GM19193 (cell line): ENCODE data around the gene CYSLTR2.

Experiments used
- POLR2A ChIP-seq: IDR thresholded peaks from 4 replicates; pipeline ENCODE4 v1.6.1; 2011; ENCODE audit not compliant: insufficient read depth, insufficient read length; ENCODE audit errors: extremely low read depth

Gene CYSLTR2

GRCh38 chr13:48741377-48741776 lies 87.6 kb downstream of the CYSLTR2 start:
- TF ChIP-seq POLR2A = no peak

DNA sequence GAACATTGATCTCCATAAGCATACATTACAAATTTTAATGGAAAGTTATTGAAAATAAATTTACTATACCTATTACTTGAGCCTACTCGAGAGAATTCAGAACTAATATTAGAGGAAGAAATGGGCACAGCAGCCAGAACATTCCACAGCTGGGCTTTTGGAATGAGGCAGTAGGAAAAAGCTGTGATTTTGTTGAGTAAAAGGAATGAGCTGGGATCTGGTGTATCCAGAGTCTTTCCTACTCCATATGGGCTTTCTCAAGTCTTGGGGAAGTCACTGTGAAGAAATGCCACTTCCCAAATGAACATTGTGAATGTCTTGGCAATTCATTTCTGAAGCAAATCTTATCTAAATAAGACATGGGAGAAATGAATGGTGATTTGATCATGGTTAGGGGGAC lies 93.1 kb downstream of the CYSLTR2 start:
- no peak for TF ChIP-seq POLR2A

- TF ChIP-seq POLR2A = no peak
Measured at GRCh38 chr13:48748681-48749080, 95.0 kb downstream of the CYSLTR2 start.

DNA sequence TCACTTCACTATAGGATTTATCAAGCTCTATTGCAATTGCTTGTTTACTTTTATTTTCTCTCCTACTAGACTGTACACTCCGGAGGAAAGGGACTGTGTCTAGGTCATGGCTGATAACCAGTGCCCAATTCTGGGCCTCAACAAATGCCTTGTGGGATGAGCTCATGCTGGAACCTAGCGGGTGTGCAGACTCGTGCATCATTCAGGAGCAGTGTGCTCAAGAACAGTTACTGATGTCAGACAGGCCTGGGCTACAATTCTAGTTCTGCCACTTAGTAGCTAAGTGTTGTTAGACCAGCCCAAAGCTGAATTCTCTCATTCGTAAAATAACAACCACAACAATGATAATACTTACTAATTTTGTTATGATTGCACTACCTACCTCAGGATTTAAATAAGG lies 95.4 kb downstream of the CYSLTR2 start:
- no peak for TF ChIP-seq POLR2A

DNA sequence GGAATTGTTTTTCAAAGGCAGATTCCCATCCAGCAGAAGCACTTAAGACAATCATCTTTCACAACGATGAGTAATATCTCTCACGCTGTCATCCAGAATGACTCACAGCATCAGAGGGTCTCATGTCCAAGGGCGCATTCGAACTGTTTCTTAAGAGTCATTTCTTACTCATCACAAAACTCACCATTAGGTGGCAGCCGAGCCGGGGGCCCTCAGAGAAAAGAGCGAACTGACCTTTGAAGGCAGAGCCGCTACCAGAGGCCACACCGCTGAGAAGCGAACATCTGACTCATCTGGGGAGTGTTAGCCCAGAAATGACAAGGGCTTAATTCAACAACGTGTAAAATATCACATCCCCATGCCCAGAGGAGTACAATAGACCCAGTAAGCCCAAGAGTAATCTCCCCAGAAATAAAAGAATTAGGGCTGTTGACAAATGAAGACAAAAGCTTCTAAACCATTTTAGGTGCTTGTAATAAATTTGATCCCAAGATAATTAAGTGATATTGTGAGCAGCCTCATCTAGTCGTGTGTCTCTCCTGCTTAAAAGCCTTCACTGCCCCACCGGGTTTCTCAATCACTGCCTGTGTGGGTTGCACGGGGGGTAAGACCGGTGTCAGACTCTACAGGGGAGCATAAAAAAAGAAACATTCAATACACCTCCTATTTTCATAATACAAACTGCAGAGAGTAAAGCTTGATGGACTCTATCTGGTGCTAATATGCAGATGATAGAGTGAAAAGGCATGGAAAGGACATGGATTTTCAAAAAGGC lies 96.2 kb downstream of the CYSLTR2 start:
- no peak for TF ChIP-seq POLR2A

- no peak for TF ChIP-seq POLR2A
Measured at GRCh38 chr13:48750588-48751383, 97.1 kb downstream of the CYSLTR2 start.

- TF ChIP-seq POLR2A = no peak
Measured at GRCh38 chr13:48760626-48761025, 106.9 kb downstream of the CYSLTR2 start.
